ENCODE measurements around the gene PTGES2. TPM values are rescaled to one million over a fixed set of nuclear protein-coding genes. Genes with fewer than 3 reads are reported as not detected.

The PTGES2 gene
- total and polyA plus RNA-seq, 9 of the 15 experiments (the other 6 are each of a cell fraction or from before 2014, with no cell fraction given) = 2.4 to 196 (median 90.1) TPM

GRCh38 chr9:128125580-128126354 lies 1.8 kb downstream of the PTGES2 start:
- peak; percentile 76 for FAIRE-seq
- 25% methylated on average over 10 of the region's 10 CpGs for WGBS (ENCODE audit: insufficient coverage, low coverage, missing lambda C conversion rate)
- no peaks in the 10 kb centered on the region for H3K9me1 ChIP-seq (ENCODE audit: control insufficient read depth, insufficient read depth, low read length)
- peaks cover 10 to 50% of the 10 kb centered on the region in 2 experiments for H3K4me1 ChIP-seq (replicated peaks in 1 of 2; ENCODE audit: control insufficient read depth in 2 of 2, insufficient read depth in 2 of 2, low read length in 2 of 2)
- BruUV-seq (replicated peaks) = TSS peak; percentile 56
- H3K36me3 ChIP-seq (ENCODE audit: control insufficient read depth, insufficient read depth, low read length) = peaks cover 54% of the 10 kb centered on the region
- H3K79me2 ChIP-seq (ENCODE audit: control insufficient read depth, insufficient read depth, low read length) = peaks cover 38% of the 10 kb centered on the region
- TF ChIP-seq CBX2 (IDR thresholded peaks at IDR 0.05; ENCODE audit: insufficient read depth, low read length, poor library complexity, severe bottlenecking) = no peak
- TF ChIP-seq TAL1 (IDR thresholded peaks at IDR 0.05) = no peak
- TF ChIP-seq ATF7 (IDR thresholded peaks at IDR 0.05) = no peak
- peak; percentile 15 for TF ChIP-seq RBBP5 (IDR thresholded peaks at IDR 0.05; ENCODE audit: borderline replicate concordance, insufficient read depth, low read length, poor library complexity, severe bottlenecking)
- peak; percentile 24; the same call in 1 of the 2 replicates for TF ChIP-seq ZBTB7A (IDR thresholded peaks at IDR 0.05; ENCODE audit: borderline replicate concordance, control insufficient read depth, low read depth, low read length)
- no peak for TF ChIP-seq HSF4 (CRISPR knock-in tag; IDR thresholded peaks at IDR 0.05; ENCODE audit: borderline replicate concordance)
- TF ChIP-seq E2F4 (CRISPR knock-in tag; IDR thresholded peaks at IDR 0.05; ENCODE audit: low read depth) = no peak
- TF ChIP-seq ZNF699 (CRISPR knock-in tag; IDR thresholded peaks at IDR 0.05; ENCODE audit: insufficient replicate concordance) = no peak
- TF ChIP-seq DNMT1 (IDR thresholded peaks at IDR 0.05) = no peak
- no peak for TF ChIP-seq PBX2 (CRISPR knock-in tag; IDR thresholded peaks at IDR 0.05; ENCODE audit: low read depth)
- no peak for TF ChIP-seq PBX2 (tag; conservative IDR thresholded peaks at IDR 0.05; ENCODE audit: low read depth)
- no peak for TF ChIP-seq TCF15 (CRISPR knock-in tag; IDR thresholded peaks at IDR 0.05)
- CTCF ChIA-PET (ENCODE audit: low intra/inter-chr PET ratio) = interaction anchor here (1.2 kb wide), 1 partner anchor 8 kb away, joined by 3 read pairs; no protein-coding TSS in a partner anchor
- POLR2A ChIA-PET = interaction anchor here (0.5 to 1.0 kb wide), 7 partner anchors 10 to 498 kb away, joined by 3 to 7 read pairs (median 3); no protein-coding TSS in a partner anchor
- no peak for DNase-seq (ENCODE audit: extremely low read depth in 1 of 4, low spot score in 3 of 4)
- intact Hi-C loops (cut with micrococcal nuclease) = loop anchor here (1.0 to 10.0 kb wide), 4 partner anchors 69 to 287 kb away; partner anchors contain the start of genes CIZ1, GOLGA2 and SWI5
- H3K9me3 ChIP-seq (replicated peaks; ENCODE audit: control insufficient read depth, insufficient read depth, low read depth, low read length) = no peaks in the 10 kb centered on the region
- peak overlapping the region; percentile 98; the same call in 1 of the 2 replicates for H3K4me3 ChIP-seq
- in situ Hi-C loops (cut with MboI) = no loop called here
- ATAC-seq = no peak
- no peak overlapping the region for H2AFZ ChIP-seq (ENCODE audit: low read depth, low read length)
- H3K27me3 ChIP-seq (ENCODE audit: control insufficient read depth in 2 of 2, insufficient read depth in 2 of 2, low read length in 2 of 2) = no peaks in the 10 kb centered on the region
- peak overlapping the region; percentile 95 for H3K4me2 ChIP-seq (ENCODE audit: insufficient read depth, low read length)
- peak overlapping the region; percentile 42 to 99; a peak in 3 of 4 replicates for H3K9ac ChIP-seq (ENCODE audit: insufficient read depth in 1 of 2, low read depth in 2 of 2, low read length in 2 of 2)
- peak overlapping the region; percentile 9; the same call in 1 of the 3 replicates for H3K27ac ChIP-seq (ENCODE audit: extremely low read depth, low read depth, low read length)
- peaks cover 8% of the 10 kb centered on the region; the same call in 1 of the 2 replicates for H4K20me1 ChIP-seq (replicated peaks; ENCODE audit: control insufficient read depth, insufficient read depth, low read length)
